Midbrain (tissue), 1 donor: ENCODE results near the gene ISCU.
"Not testable (repeated sequence)": the region's sequence is repeated elsewhere in the genome, so short reads cannot be mapped to it uniquely, and the experiment has no call there.

Experiments
- DNase-seq: peaks from one replicate; lab custom pipeline; 2025; lab: John Stamatoyannopoulos, UW

The ISCU gene

DNA sequence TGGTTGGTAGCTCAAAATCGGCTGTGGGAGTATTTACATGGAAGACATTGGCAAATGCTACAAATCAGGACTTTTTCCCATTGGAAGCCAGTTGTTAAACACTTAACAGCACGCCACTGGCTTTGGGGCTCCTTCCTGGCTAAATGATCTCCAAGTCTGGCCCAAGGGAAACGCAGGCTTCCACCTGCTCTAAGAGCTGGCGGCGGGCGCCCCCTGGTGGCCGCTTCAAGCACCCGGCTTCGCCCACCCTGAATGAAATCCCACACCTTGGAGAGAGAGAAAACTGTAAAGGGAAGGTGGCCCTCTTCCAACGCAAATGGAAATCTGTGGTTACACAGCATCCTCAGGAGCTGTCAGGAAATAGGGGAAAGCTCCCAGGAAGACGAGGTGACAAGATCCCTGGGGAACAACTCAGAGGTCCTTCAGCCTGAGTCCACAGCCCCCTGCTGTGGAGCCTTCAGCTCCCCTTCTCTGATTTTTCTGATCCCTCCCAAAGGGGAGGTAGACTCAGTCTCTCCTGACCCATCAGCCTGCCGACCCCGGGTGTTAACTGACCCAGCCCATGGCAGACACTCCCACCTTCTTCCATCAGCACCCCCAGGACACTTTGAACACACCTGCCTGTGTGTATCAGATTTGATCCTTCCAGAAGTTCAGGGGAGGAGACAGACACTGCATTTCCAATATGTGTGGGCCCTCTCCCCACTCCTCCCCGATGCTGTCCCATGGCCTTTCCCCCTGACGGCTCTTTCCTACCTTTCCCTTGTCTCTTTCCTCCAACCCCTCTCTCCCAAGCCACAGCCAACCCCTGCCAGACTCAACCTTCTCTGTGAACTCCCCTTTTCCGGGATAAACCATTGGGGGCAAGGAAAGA is 55.9 kb downstream of the ISCU start:
- peak; percentile 79 for DNase-seq

- not testable (repeated sequence) for DNase-seq
Measured at GRCh38 chr12:108618953-108619274, 56.5 kb downstream of the ISCU start.
